NCI-H510A (cell line): ENCODE data around the gene GSDME.

Experiments used
- DNase-seq: peaks from one replicate; lab custom pipeline; 2025; lab: John Stamatoyannopoulos, UW

The GSDME gene

GRCh38 chr7:24769851-24770250 lies 12.6 kb upstream of the GSDME start:
- DNase-seq, result no peak

DNA sequence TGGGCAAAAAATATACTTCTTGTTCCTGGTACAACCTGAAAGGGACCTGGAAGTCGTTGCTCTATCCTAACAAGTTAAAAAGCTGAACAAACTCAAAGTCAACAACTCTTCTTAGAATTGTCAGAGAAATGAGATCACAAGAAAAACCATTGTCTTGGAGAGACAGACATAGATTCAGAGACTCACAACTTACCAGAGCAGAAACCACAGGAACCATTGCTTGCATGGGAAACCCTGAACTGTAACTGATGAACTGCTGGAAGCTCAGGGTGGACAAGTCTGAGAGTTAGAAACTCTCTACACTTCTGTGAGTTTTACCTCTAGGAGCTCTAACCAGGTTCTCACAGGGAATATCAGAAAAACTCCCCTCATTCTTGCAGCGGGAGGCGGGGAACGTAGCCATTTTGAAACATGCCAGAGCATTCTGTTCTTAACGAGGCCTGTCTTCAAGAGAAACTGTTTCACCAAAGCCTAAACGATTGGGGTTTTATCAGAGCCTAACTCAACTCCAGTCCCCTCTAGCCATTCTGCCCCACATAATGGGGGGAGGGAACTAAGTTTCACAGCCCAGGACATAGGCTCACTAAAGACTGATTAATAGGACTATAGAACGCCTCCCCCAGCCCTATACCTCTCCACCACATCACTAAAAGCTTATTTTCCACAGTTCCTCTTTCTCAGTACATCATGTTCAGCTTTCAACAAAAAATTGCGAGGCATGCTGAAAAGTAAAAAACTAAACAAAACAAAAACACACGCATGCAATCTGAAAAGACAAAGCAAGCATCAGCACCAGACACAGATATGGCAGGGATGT lies 12.0 kb upstream of the GSDME start:
- no peak for DNase-seq

- DNase-seq, result no peak
These were observed 10.8 kb upstream of the GSDME start for GRCh38 chr7:24767878-24768569.

GRCh38 chr7:24764972-24765744 lies 7.9 kb upstream of the GSDME start:
- DNase-seq, result no peak

DNA sequence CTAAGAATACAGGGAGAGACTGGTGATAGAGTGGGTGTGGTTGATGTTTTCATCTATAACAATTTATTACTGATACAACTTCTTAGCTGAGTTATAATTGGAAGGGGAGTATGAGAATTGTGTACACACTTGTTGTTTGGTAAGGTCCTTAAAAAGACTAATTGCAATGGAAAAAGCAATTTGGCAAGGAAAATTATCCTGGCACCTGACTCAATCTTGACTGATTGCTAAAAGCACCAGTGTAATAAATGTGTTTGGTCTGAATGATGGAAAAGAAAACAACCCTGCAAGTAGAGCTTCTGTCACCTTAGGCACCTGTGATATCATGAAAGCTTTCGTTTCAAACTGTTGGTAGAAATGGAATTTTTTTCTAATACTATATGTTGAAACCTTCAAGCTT lies 6.7 kb upstream of the GSDME start:
- no peak for DNase-seq

GRCh38 chr7:24763303-24763901 lies 6.1 kb upstream of the GSDME start:
- no peak for DNase-seq

GRCh38 chr7:24762771-24763170 lies 5.5 kb upstream of the GSDME start:
- DNase-seq, result no peak

- no peak for DNase-seq
These were observed 3.7 kb upstream of the GSDME start for GRCh38 chr7:24760968-24761367.

- peak; percentile 46 for DNase-seq
These were observed 515 bp downstream of the GSDME start for GRCh38 chr7:24756545-24757352.

DNA sequence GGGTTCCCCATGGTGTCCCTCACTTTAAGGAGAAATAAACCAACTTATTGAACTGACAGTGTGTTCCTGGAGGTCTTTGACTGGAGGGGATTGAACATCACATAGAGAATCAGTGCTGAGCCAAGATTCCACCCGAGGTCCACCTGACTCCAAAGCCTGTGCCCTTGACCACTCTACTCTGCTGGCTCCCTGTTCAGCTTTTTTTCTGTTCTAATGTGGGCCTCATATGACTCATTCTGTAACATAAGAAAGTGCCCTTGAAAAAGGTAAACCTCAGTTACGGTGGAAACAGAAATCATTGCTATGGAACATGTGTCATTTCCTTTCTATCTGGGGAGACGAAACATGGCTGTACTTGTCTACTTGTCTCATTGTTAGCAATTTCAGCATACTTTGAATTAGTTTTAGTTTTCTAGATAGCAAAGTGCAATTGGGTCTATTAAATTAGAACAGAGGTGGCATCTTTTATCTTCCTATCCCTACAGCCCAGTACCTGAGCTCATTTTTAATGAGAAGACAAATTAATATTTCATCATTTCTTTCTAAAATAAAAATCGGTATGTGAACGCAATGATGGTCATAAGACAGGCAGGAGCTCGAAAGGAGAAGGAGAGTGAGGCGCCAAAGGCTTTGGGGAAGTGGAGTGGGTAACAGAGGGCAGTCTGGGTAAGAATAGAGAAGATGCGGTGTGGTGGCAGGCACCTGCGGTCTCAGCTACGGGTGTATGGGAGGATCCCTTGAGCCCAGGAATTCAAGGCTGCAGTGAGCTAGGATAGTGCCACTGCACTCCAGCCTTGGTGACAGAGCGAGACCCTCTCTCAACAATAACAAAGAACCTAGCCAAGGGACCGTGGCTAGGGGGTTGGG lies 1.5 kb downstream of the GSDME start:
- DNase-seq, result no peak

GRCh38 chr7:24754906-24755506 lies 2.3 kb downstream of the GSDME start:
- no peak for DNase-seq

DNA sequence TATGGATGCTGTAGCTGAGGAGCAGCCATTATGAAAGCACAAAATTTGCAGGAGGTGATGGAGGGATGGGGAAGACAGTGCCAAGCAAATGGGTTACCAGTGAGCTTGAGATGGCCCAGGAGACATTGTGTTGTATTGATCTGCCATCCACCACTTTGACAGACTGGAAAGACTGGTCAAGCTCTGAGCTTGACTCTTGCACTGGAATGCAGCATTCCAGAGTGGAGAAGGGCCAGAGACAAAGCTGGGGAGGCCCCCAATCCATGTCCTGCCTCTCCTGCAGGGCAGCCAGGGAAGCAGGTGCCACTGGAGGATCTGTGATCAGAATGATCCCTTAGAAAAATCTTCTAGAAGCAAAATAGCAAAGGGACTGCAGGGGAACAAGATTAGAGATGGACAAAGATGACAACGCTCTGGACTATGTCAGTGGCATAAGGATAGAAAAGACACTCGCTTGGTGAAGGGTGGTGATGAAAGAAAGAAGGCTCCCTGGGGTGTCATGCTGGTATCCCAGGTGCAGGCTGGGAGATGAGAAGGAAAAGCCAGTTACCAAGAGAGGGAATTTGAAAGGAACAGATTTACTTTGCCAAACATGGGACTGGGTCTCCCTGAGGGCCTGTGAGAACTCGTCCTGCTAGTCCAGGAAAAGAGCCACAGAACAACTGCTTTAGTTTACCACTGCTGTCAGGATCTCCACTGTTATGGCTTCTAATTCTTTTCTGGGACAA lies 5.0 kb downstream of the GSDME start:
- no peak for DNase-seq

DNA sequence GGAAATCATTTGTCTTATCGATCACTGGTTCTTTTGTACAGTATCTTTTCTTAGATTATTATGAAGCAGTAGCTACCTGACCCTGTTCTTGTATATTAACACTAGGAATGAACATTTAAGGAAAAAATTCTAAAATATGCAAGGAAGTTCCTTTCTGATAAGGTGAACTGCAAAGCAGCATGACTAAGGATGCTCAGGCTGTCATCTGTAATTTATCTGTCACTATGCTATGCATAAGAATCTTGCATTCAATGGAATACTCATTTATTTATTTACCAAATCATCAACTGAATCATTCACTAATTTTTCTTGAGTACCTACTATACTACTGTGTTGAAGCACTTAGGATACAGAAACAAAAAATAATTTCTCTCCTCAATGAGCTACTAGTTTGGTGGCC lies 5.8 kb downstream of the GSDME start:
- no peak for DNase-seq

GRCh38 chr7:24750441-24751055 lies 6.7 kb downstream of the GSDME start:
- no peak for DNase-seq

- DNase-seq, result no peak
These were observed 8.7 kb downstream of the GSDME start for GRCh38 chr7:24748521-24748920.

DNA sequence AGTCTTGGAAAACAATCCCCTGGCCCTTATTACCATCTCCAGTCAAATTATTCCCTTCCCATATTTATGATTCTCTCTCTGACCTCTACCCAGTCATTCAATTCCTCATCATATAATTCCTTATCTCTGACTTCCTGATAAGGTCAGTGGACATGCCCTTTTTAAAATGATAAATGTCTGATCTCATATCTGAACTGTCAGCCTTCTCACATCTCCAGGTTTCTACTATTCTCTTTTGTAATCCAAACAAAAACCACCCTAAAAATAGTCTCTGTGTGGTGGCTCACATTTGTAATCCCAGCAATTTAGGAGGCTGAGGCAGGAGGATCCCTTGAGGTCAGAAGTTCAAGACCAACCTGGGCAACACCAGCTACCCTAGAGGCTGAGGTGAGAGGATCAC lies 11.9 kb downstream of the GSDME start:
- DNase-seq, result no peak

DNA sequence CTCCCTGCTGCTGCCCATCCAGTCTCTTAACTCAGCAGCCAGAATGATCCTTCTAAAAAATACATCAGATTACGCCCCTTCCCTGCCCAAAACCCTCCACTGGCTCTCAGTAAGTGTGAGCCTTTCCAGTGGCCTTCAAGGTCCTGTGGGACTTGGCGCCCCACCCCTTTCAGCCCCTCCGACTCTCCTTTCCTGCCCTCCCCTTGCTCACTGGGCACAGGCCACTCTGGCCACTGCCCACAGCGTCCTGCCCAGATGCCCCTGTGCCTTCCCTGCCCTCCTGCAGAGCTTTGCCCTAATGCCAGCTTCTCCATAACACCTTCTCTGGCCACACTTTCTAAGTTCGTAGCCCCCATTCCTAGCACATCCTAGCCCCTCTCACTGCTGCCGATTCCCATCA lies 13.8 kb downstream of the GSDME start:
- DNase-seq, result no peak

- no peak for DNase-seq
These were observed 14.6 kb downstream of the GSDME start for GRCh38 chr7:24742506-24743162.
